ENCODE results near the gene WBP4.

The WBP4 gene, protein sequence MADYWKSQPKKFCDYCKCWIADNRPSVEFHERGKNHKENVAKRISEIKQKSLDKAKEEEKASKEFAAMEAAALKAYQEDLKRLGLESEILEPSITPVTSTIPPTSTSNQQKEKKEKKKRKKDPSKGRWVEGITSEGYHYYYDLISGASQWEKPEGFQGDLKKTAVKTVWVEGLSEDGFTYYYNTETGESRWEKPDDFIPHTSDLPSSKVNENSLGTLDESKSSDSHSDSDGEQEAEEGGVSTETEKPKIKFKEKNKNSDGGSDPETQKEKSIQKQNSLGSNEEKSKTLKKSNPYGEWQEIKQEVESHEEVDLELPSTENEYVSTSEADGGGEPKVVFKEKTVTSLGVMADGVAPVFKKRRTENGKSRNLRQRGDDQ

DNA sequence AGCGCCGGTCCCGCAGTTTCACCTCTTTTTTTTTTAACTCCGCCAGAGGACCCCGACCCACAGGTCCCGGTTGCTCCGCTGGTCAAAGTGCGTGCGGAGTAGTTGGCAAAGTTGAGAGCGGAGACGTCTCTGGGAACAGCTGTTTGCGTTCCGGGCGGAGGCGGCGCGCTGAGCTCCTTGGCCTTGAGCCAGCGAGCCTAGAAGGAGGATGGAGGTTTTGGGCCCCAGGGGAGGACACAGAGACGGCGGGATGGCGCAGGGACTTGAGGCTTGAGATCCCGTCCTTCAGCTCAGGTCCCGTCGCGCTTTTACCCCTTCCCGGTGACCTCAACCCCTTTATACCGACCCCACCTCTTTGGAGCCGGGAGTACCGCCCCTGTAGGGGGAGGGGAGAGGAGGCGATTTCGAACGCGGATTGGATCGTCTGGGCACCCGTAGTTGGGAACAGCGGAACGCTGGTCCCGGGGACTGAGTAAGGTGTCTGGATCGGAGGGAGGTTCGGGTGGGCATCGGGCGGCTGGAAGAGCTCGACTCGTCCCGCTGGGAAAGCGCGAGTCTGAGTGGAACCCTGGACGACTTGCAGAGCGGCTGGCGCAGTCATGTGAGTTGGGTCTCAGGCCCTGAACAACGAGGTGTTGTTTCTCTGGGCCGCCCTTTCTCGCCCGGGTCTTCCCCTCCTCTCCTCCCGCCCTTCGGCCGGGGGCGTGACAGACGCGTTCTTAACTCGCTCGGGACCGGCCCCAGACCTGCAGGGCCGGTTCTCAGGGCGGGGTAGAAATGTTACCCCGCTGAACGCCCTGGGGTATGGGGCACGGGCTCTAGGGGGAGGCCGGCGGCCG, at the start of gene WBP4:
WBP4 (plus strand) TSS at position 435 of the 839 bp plus-strand sequence; CDS start at position 600, 165 bp downstream.
- TF ChIP-seq, protein P1, sequence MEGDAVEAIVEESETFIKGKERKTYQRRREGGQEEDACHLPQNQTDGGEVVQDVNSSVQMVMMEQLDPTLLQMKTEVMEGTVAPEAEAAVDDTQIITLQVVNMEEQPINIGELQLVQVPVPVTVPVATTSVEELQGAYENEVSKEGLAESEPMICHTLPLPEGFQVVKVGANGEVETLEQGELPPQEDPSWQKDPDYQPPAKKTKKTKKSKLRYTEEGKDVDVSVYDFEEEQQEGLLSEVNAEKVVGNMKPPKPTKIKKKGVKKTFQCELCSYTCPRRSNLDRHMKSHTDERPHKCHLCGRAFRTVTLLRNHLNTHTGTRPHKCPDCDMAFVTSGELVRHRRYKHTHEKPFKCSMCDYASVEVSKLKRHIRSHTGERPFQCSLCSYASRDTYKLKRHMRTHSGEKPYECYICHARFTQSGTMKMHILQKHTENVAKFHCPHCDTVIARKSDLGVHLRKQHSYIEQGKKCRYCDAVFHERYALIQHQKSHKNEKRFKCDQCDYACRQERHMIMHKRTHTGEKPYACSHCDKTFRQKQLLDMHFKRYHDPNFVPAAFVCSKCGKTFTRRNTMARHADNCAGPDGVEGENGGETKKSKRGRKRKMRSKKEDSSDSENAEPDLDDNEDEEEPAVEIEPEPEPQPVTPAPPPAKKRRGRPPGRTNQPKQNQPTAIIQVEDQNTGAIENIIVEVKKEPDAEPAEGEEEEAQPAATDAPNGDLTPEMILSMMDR (IDR thresholded peaks at IDR 0.05; ENCODE audit: insufficient read depth, low read length, poor library complexity, severe bottlenecking): peak; percentile 30
- no peaks in the 10 kb centered on the region for H3K27me3 ChIP-seq (replicated peaks; ENCODE audit: control insufficient read depth, insufficient read depth, low read length)
- H3K4me3 ChIP-seq (replicated peaks; ENCODE audit: low read depth, low read length): peak within 1 kb of the TSS; percentile 93
- peak; percentile 96 for DNase-seq (ENCODE audit: extremely low read depth, insufficient read length)
- no peaks in the 10 kb centered on the region for H3K36me3 ChIP-seq (ENCODE audit: control insufficient read depth, insufficient read depth, low read length)

DNA sequence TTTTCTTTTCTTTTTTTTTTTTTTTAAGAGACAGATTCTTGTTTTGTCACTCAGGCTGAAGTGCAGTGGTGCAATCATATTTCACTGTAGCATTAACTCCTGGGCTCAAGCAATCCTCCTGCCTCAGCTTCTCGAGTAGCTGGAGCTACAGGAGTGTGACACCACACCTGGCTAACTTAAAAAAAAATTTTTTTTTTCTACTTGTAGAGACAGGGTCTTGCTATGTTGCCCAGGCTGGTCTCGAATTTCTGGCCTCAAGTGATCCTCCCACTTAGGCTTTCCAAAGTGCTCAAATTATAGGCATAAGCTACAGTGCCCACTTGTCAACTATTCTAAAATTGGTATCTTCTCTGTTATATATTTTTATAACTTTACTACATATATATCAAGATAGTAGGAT, 48.8 kb upstream of the WBP4 start:
- TF ChIP-seq, protein P1 (IDR thresholded peaks at IDR 0.05; ENCODE audit: insufficient read depth, low read length, poor library complexity, severe bottlenecking): no peak
- DNase-seq (ENCODE audit: extremely low read depth, insufficient read length): no peak
- no peak overlapping the region for H3K4me3 ChIP-seq (replicated peaks; ENCODE audit: low read depth, low read length)
- no peaks in the 10 kb centered on the region for H3K27me3 ChIP-seq (replicated peaks; ENCODE audit: control insufficient read depth, insufficient read depth, low read length)
- H3K36me3 ChIP-seq (ENCODE audit: control insufficient read depth, insufficient read depth, low read length): no peaks in the 10 kb centered on the region

DNA sequence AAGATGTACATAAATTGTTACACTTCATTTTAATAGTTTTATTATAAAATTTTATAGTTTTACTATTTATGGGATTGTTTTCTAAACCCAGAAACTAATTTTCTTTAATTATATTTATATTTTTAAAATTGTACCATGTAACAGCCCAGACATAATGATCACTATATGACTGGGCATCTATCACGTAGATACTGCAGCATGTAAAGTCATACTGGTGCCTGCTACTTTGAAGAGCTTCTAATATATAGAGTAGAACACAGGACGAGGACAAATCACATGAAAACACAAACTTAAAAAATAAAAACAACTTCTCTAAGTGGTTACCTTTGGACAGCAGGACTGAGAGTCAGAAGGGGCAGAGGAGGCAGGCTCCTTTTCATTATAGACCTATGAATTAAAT, 47.5 kb upstream of the WBP4 start:
- no peaks in the 10 kb centered on the region for H3K36me3 ChIP-seq (ENCODE audit: control insufficient read depth, insufficient read depth, low read length)
- TF ChIP-seq, protein P1 (IDR thresholded peaks at IDR 0.05; ENCODE audit: insufficient read depth, low read length, poor library complexity, severe bottlenecking): no peak
- no peak for DNase-seq (ENCODE audit: extremely low read depth, insufficient read length)
- H3K4me3 ChIP-seq (replicated peaks; ENCODE audit: low read depth, low read length): no peak overlapping the region; the same call in 1 of the 2 replicates
- H3K27me3 ChIP-seq (replicated peaks; ENCODE audit: control insufficient read depth, insufficient read depth, low read length): no peaks in the 10 kb centered on the region

DNA sequence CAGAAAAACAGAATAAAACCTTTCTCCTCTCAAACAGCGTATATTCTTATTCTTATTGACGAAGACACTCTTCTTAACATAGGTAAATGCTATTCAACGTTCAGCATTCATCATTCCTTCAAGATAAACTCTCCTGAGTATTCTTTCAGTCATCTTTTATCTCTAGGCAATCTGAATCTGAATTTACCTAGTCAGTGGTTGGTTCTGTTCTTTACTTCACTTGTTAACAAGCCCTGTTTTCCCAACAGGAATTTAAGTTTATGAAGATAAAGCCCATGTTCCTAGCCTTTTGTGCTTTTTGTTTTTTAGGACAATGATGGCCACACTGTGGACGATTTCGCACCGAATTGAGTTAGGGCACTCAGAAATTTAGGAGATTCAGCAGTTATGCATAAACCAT, 45.4 kb upstream of the WBP4 start:
- no peak for DNase-seq (ENCODE audit: extremely low read depth, insufficient read length)
- TF ChIP-seq, protein P1 (IDR thresholded peaks at IDR 0.05; ENCODE audit: insufficient read depth, low read length, poor library complexity, severe bottlenecking): no peak
- Histone ChIP-seq H3K36me3 (ENCODE audit: control insufficient read depth, insufficient read depth, low read length) (no peaks in the 10 kb centered on the region), H3K4me3 (replicated peaks; ENCODE audit: low read depth, low read length) (peak overlapping the region; percentile 68), H3K27me3 (replicated peaks; ENCODE audit: control insufficient read depth, insufficient read depth, low read length) (no peaks in the 10 kb centered on the region)

DNA sequence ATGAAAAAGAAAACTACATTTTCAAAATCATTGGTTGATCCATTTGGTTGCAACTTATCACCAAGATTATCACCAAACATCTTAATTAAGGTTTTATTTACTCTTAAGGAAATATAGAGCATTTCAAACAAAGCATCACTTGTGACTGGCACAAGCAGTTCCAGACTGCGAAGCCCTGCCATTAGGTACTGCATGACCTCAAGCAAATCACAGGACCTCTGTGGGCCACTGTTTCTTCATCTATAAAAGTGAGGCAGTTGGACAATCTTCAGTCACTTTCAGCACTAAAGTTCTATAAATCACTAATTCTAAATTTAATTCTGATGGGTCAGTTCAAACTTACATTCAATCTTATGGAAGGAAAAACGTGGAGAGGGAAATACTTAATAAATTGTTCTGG, 44.1 kb upstream of the WBP4 start:
- Histone ChIP-seq H3K4me3 (replicated peaks; ENCODE audit: low read depth, low read length) (peak overlapping the region; percentile 76), H3K27me3 (replicated peaks; ENCODE audit: control insufficient read depth, insufficient read depth, low read length) (no peaks in the 10 kb centered on the region), H3K36me3 (ENCODE audit: control insufficient read depth, insufficient read depth, low read length) (no peaks in the 10 kb centered on the region)
- TF ChIP-seq, protein P1 (IDR thresholded peaks at IDR 0.05; ENCODE audit: insufficient read depth, low read length, poor library complexity, severe bottlenecking): no peak
- DNase-seq (ENCODE audit: extremely low read depth, insufficient read length): no peak
